Panc1 (cell line): ENCODE results near the gene KRTAP22-2.

ENCODE experiments used
- TF ChIP-seq, protein P1 (sequence below): fragments of 450-650 bp; IDR thresholded peaks from 2 replicates; pipeline ENCODE4 v1.5.1; 2017; ENCODE audit warnings: mild to moderate bottlenecking
- TF ChIP-seq, protein P2 (sequence below), 2 experiments: IDR thresholded peaks; 2 replicates each; pipeline ENCODE4 v1.6.1; 2011 to 2012; ENCODE audit warnings: low read depth in 2 of 2, control low read depth in 1 of 2, low read length in 1 of 2, mild to moderate bottlenecking in 1 of 2, moderate library complexity in 1 of 2; ENCODE audit not compliant: insufficient read depth in 1 of 2

DNA sequence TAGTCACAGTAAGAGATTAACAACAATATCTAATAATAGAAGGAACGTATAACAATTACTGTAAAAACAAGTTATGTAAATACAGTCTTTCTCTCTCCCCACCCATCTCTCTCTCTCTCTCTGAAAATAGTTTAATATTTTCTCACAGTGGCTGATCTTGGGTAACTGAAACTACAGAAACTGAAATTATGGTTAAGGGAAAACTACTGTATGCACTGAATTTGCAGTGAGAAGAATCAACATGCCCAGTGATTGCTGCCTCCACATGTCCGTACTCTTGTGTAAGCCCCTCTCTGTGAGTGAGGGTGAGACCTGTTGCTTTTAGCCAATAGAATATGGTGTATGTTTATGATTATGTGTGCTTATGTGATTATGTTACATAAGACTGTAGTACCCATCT lies 21.9 kb upstream of the KRTAP22-2 start:
- TF ChIP-seq, protein P1, sequence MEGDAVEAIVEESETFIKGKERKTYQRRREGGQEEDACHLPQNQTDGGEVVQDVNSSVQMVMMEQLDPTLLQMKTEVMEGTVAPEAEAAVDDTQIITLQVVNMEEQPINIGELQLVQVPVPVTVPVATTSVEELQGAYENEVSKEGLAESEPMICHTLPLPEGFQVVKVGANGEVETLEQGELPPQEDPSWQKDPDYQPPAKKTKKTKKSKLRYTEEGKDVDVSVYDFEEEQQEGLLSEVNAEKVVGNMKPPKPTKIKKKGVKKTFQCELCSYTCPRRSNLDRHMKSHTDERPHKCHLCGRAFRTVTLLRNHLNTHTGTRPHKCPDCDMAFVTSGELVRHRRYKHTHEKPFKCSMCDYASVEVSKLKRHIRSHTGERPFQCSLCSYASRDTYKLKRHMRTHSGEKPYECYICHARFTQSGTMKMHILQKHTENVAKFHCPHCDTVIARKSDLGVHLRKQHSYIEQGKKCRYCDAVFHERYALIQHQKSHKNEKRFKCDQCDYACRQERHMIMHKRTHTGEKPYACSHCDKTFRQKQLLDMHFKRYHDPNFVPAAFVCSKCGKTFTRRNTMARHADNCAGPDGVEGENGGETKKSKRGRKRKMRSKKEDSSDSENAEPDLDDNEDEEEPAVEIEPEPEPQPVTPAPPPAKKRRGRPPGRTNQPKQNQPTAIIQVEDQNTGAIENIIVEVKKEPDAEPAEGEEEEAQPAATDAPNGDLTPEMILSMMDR, result no peak
- TF ChIP-seq, protein P2, sequence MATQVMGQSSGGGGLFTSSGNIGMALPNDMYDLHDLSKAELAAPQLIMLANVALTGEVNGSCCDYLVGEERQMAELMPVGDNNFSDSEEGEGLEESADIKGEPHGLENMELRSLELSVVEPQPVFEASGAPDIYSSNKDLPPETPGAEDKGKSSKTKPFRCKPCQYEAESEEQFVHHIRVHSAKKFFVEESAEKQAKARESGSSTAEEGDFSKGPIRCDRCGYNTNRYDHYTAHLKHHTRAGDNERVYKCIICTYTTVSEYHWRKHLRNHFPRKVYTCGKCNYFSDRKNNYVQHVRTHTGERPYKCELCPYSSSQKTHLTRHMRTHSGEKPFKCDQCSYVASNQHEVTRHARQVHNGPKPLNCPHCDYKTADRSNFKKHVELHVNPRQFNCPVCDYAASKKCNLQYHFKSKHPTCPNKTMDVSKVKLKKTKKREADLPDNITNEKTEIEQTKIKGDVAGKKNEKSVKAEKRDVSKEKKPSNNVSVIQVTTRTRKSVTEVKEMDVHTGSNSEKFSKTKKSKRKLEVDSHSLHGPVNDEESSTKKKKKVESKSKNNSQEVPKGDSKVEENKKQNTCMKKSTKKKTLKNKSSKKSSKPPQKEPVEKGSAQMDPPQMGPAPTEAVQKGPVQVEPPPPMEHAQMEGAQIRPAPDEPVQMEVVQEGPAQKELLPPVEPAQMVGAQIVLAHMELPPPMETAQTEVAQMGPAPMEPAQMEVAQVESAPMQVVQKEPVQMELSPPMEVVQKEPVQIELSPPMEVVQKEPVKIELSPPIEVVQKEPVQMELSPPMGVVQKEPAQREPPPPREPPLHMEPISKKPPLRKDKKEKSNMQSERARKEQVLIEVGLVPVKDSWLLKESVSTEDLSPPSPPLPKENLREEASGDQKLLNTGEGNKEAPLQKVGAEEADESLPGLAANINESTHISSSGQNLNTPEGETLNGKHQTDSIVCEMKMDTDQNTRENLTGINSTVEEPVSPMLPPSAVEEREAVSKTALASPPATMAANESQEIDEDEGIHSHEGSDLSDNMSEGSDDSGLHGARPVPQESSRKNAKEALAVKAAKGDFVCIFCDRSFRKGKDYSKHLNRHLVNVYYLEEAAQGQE (IDR thresholded peaks at IDR 0.05; ENCODE audit: insufficient read depth in 1 of 2, low read depth in 2 of 2, low read length in 1 of 2), result no peak
